Stimulated activated CD8-positive, alpha-beta memory T cell treated with anti-CD3 and anti-CD28 coated beads, Interleukin-7, amount 100 ng/mL, for 48 hours (primary cell): ENCODE results near the gene TM2D3.
A peak's percentile ranks its signal among the peaks of the same experiment; 100 is the strongest.
"Not testable (repeated sequence)": the region's sequence is repeated elsewhere in the genome, so short reads cannot be mapped to it uniquely, and the experiment has no call there.

Experiments used
- DNase-seq, 2 donors: peaks; one replicate each; pipeline ENCODE4 v3.0.0-alpha.2; 2020; ENCODE audit warnings: low read depth in 1 of 2; ENCODE audit errors: extremely low read depth in 1 of 2

TM2D3 gene

GRCh38 chr15:101657968-101658784 is 6.0 kb upstream of the TM2D3 start:
- DNase-seq, result no peak

GRCh38 chr15:101657171-101657570 is 5.0 kb upstream of the TM2D3 start:
- DNase-seq, result no peak

GRCh38 chr15:101654624-101655337 is 2.6 kb upstream of the TM2D3 start:
- not testable (repeated sequence) for DNase-seq

- DNase-seq, result no peak
Measured at GRCh38 chr15:101654171-101654570, 2.0 kb upstream of the TM2D3 start.

- no peak for DNase-seq
Measured at GRCh38 chr15:101652786-101653430, 727 bp upstream of the TM2D3 start.

- no peak for DNase-seq
Measured at GRCh38 chr15:101651554-101652097, 555 bp downstream of the TM2D3 start.

GRCh38 chr15:101650145-101650544 is 2.0 kb downstream of the TM2D3 start:
- DNase-seq, result no peak

GRCh38 chr15:101648356-101648755 is 3.8 kb downstream of the TM2D3 start:
- DNase-seq, result no peak

GRCh38 chr15:101647251-101647650 is 4.9 kb downstream of the TM2D3 start:
- DNase-seq, result no peak

- DNase-seq, result no peak
Measured at GRCh38 chr15:101646672-101647071, 5.5 kb downstream of the TM2D3 start.

GRCh38 chr15:101642361-101642760 is 9.8 kb downstream of the TM2D3 start:
- no peak for DNase-seq

GRCh38 chr15:101641894-101642293 is 10.3 kb downstream of the TM2D3 start:
- no peak for DNase-seq

GRCh38 chr15:101641129-101641764 is 10.9 kb downstream of the TM2D3 start:
- peak in 1 of 2 donors; percentile 37 for DNase-seq

- no peak for DNase-seq
Measured at GRCh38 chr15:101639667-101640066, 12.5 kb downstream of the TM2D3 start.

GRCh38 chr15:101637919-101638318 is 14.3 kb downstream of the TM2D3 start:
- no peak for DNase-seq

GRCh38 chr15:101637516-101637915 is 14.7 kb downstream of the TM2D3 start:
- DNase-seq, result no peak

- no peak for DNase-seq
Measured at GRCh38 chr15:101637038-101637437, 15.1 kb downstream of the TM2D3 start.

GRCh38 chr15:101635944-101636727 is 16.0 kb downstream of the TM2D3 start:
- no peak for DNase-seq

GRCh38 chr15:101633356-101633755 is 18.8 kb downstream of the TM2D3 start:
- DNase-seq, result no peak

GRCh38 chr15:101626729-101627128 is 25.5 kb downstream of the TM2D3 start:
- not testable (repeated sequence) for DNase-seq
